VCaP (cell line): Measurements from ENCODE around the gene SPX.

Experiments
- H3K27ac ChIP-seq: fragments of 450-650 bp; 2 replicates; pipeline ENCODE4 v1.5.1; 2017
- TF ChIP-seq, protein P1 (sequence below): fragments of 450-650 bp; conservative IDR thresholded peaks from 2 replicates; pipeline ENCODE4 v1.5.1; 2017; ENCODE audit warnings: mild to moderate bottlenecking, moderate library complexity

SPX gene

DNA sequence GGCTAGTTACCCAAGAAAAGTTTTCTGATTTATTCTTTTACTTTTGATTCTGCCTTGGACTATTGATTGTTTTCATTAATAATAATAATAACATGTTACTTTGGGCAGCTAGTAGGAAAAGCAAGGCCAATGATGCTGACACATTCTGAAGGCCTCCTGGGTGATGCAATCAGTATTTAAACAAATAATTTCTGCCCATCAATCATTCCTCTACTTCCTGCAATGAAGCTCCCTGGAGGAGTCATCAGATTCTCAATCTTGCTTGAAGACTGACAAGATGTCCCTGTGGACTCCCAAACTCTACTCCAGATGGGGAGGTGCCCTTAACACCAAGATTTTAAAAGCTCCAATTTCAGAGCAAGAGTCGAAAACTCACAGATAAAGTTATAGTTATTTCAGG lies at the start of gene SPX:
SPX (plus strand) TSS at position 244 of the 400 bp plus-strand sequence. CDS start 177 bp downstream, outside the sequence.
- no peak within 1 kb of the TSS for H3K27ac ChIP-seq

DNA sequence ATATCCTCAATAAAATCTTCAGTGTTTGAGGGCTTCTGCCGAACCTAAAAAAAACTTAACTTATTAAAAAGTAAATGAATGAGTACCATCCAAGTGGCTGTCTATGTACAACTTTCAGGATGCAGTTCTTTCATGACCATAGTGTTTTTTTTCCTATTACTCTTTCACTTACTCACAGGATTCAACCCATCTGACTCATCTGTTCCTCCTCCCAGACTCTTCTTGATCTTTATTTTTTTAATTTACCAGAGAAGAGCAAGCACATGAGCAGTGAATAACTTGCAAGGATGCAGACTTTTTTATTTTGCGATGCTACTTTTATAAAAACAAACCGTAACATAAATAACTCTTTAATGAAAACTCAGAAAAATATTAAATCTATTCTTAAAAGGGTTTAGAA lies 49.1 kb upstream of the SPX start:
- TF ChIP-seq, protein P1, sequence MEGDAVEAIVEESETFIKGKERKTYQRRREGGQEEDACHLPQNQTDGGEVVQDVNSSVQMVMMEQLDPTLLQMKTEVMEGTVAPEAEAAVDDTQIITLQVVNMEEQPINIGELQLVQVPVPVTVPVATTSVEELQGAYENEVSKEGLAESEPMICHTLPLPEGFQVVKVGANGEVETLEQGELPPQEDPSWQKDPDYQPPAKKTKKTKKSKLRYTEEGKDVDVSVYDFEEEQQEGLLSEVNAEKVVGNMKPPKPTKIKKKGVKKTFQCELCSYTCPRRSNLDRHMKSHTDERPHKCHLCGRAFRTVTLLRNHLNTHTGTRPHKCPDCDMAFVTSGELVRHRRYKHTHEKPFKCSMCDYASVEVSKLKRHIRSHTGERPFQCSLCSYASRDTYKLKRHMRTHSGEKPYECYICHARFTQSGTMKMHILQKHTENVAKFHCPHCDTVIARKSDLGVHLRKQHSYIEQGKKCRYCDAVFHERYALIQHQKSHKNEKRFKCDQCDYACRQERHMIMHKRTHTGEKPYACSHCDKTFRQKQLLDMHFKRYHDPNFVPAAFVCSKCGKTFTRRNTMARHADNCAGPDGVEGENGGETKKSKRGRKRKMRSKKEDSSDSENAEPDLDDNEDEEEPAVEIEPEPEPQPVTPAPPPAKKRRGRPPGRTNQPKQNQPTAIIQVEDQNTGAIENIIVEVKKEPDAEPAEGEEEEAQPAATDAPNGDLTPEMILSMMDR = no peak
- no peak overlapping the region for H3K27ac ChIP-seq

More for the DNA sequence above, at the start of gene SPX:
- TF ChIP-seq, protein P1 = no peak

DNA sequence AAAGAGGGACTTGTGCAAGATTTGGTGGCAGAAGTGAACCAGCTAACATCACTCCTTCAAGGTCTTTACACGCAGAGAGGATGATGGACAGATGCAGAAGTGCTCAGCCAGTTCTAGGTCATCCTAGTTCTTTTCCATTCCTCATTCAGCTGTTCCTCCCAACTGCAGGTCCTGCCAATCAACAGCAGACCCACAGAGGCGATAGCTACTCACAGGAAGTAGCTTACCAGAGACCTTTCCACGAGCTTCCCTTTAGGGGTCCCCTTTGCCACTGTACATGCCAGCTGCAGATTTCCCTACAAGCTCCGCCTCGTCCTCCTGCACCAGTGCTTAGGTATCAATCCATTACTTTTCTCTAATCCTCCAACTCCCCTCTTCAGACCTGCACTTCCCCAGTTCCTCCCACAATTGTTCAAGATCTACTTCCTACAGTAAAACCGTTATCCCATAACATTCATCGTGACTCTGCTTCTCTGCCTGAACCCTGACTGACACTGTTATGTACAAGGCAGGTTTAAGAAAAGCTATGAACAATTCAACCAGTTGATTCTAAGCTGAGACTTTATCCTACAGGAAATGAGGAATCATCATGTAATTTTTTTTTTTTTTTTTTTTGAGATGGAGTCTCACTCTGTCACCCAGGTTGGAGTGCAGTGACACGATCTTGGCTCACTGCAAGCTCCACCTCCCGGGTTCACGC lies 47.2 kb upstream of the SPX start:
- H3K27ac ChIP-seq = no peak overlapping the region

GRCh38 chr12:21483531-21483930 lies 42.6 kb upstream of the SPX start:
- H3K27ac ChIP-seq = no peak overlapping the region

More for the DNA sequence above, 47.2 kb upstream of the SPX start:
- TF ChIP-seq, protein P1 = no peak

GRCh38 chr12:21485998-21486397 lies 40.1 kb upstream of the SPX start:
- H3K27ac ChIP-seq = no peak overlapping the region
- TF ChIP-seq, protein P1 = no peak

More at GRCh38 chr12:21483531-21483930, 42.6 kb upstream of the SPX start:
- TF ChIP-seq, protein P1 = no peak

GRCh38 chr12:21499765-21500164 lies 26.3 kb upstream of the SPX start:
- TF ChIP-seq, protein P1 = no peak
- no peak overlapping the region for H3K27ac ChIP-seq

DNA sequence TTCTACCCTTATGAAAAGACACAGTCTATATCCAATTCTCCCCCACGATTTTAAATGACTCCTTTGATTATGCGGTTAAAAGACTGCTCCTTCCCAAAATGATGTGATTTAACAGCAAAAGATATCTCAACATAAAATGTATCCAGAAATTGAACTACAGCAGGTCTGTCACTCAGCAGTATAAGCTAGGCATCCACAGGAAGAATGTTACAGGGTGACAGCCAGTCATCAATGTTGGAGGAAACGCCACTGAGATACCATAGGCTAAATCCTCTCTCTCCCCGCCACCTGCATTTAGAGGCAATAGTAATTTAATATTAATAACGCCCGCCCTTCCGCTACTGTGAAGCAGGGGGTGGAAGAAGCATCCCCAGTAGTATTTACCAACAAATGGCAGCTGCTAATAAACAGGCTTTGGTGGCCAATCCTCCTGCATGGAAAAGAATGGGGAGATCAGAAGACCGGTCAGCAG lies 25.3 kb upstream of the SPX start:
- TF ChIP-seq, protein P1 = no peak
- peak overlapping the region; percentile 63 for H3K27ac ChIP-seq
